ENCODE data around the gene LYPLAL1. TPM values are rescaled to one million over a fixed set of nuclear protein-coding genes. Genes with fewer than 3 reads are reported as not detected.

The LYPLAL1 gene
- polyA plus RNA-seq, 1 of the 3 experiments (the other 2 are of a cell fraction) = 11.2 TPM

DNA sequence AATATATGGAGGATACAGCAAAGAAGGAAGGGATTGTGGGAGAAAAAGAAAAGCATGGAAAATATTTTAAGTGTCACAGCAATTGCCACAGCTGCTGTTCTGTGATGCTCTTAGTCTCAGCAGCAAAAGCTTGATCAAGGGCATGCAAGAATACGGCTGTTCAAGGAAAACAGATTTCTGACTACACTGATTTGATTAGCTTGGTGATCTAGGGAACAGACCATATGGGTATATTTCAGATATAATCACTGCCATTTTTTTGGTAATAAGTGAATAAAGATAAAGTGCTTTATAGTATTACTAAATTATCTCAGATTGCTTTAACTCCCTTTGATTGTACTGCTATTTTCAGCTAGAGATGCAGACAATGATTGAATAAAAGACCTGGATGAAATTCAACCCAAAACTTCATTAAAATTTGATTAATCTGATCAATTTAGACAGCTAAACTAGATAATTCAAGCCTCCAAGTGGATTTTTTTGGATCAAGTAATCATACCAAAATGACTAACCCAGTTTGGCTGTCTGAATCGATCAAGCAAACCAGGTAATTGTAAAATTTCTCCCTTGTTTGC lies 33.3 kb upstream of the LYPLAL1 start:
- peaks cover 0 to 10% of the 10 kb centered on the region in 2 experiments; a peak in 2 of 4 replicates for H3K4me1 ChIP-seq (ENCODE audit: control insufficient read depth in 1 of 2, insufficient read depth in 2 of 2, low read depth in 1 of 2, low read length in 1 of 2)
- H4K20me1 ChIP-seq (ENCODE audit: insufficient read depth) = no peaks in the 10 kb centered on the region
- POLR2A ChIA-PET = no interaction called here
- no peaks in the 10 kb centered on the region for H3K79me2 ChIP-seq (ENCODE audit: insufficient read depth)
- 13% methylated on average over 2 of the region's 2 CpGs for WGBS (ENCODE audit: low lambda C conversion rate)
- CTCF ChIA-PET = interaction anchor here (0.5 to 1.6 kb wide), 3 partner anchors 9 to 277 kb away, joined by 3 to 7 read pairs (median 3); no protein-coding TSS in a partner anchor
- no peaks in the 10 kb centered on the region for H3K36me3 ChIP-seq (replicated peaks in 1 of 2; ENCODE audit: control insufficient read depth in 1 of 2, insufficient read depth in 2 of 2, low read length in 1 of 2)
- H3F3A ChIP-seq (replicated peaks; ENCODE audit: insufficient read depth) = peaks cover 8% of the 10 kb centered on the region
- peak; percentile 64; the same call in 1 of the 2 replicates for TF ChIP-seq MXI1 (IDR thresholded peaks at IDR 0.05; ENCODE audit: low read depth, low read length)
- no peak for TF ChIP-seq NRF1 (IDR thresholded peaks at IDR 0.05; ENCODE audit: low read depth, low read length)
- TF ChIP-seq TEAD4 (IDR thresholded peaks at IDR 0.05; ENCODE audit: borderline replicate concordance, insufficient read depth) = 0 out of 2 replicates have a peak, but pooled peaks have one; percentile 17
- peak; percentile 97 for TF ChIP-seq RCOR1 (IDR thresholded peaks at IDR 0.05; ENCODE audit: low read length)
- TF ChIP-seq TCF12 (IDR thresholded peaks at IDR 0.05) = peak; percentile 41; the same call in 1 of the 2 replicates
- TF ChIP-seq RAD21 (IDR thresholded peaks at IDR 0.05; ENCODE audit: low read length) = peak; percentile 18; the same call in 1 of the 2 replicates
- TF ChIP-seq EP300 (IDR thresholded peaks at IDR 0.05; ENCODE audit: borderline replicate concordance in 1 of 2, low read depth in 1 of 2, low read length in 1 of 2) = peak in 1 of 2 experiments; percentile 74; a peak in 2 of 4 replicates
- no peak for TF ChIP-seq GABPA (IDR thresholded peaks at IDR 0.05; ENCODE audit: low read depth)
- TF ChIP-seq NFIC (IDR thresholded peaks at IDR 0.05; ENCODE audit: borderline replicate concordance) = peak; percentile 12; the same call in 1 of the 2 replicates
- no peak for TF ChIP-seq SIN3A (IDR thresholded peaks at IDR 0.05; ENCODE audit: borderline replicate concordance, low read depth, low read length)
- peak; percentile 93 for TF ChIP-seq GATA2 (CRISPR knock-in tag; IDR thresholded peaks at IDR 0.05)
- peak; percentile 62 for TF ChIP-seq CHD2 (IDR thresholded peaks at IDR 0.05; ENCODE audit: low read length, partially characterized antibody)
- DNase-seq = peak; percentile 21
- H3K27me3 ChIP-seq (ENCODE audit: insufficient read depth) = no peaks in the 10 kb centered on the region
- no peak overlapping the region for H2AFZ ChIP-seq (ENCODE audit: low read depth)
- peaks cover 10% of the 10 kb centered on the region; the same call in 1 of the 2 replicates for H3K9me3 ChIP-seq
- no peak overlapping the region for H3K4me2 ChIP-seq
- H3K9me2 ChIP-seq = no peaks in the 10 kb centered on the region
- peak overlapping the region in 1 of 2 experiments; percentile 6; a peak in 1 of 4 replicates for H3K27ac ChIP-seq (ENCODE audit: low read depth in 2 of 2, low read length in 1 of 2)
- no peak overlapping the region for H3K4me3 ChIP-seq (ENCODE audit: low read depth in 2 of 2, low read length in 1 of 2)
- no peak overlapping the region for H3K9ac ChIP-seq

DNA sequence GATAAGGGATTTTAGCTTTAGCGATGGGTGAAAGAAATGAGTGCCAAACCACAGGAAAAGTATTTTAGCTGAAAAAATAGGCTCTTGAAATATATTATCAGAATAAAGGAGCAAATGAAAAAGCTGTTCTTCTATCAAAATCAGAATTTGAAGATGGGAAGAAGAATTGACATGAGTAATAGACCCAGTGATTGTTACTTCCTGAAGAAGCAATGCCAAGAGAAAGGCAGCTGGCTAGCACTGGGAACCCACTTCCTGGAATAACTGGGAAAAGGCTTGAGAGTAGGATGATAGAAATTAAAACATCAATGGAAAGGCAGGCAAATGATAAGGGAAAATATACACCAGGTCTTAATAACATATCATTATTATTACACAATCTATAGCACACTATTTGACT lies 29.9 kb upstream of the LYPLAL1 start:
- H3K9ac ChIP-seq = no peak overlapping the region
- no peak overlapping the region for H3K4me3 ChIP-seq (ENCODE audit: low read depth in 2 of 2, low read length in 1 of 2)
- H3K4me2 ChIP-seq = no peak overlapping the region
- no peaks in the 10 kb centered on the region for H3K9me2 ChIP-seq
- H4K20me1 ChIP-seq (ENCODE audit: insufficient read depth) = no peaks in the 10 kb centered on the region
- no peak for TF ChIP-seq YY1 (IDR thresholded peaks at IDR 0.05; ENCODE audit: low read depth)
- TF ChIP-seq TCF12 (IDR thresholded peaks at IDR 0.05) = peak; percentile 11; the same call in 1 of the 2 replicates
- TF ChIP-seq ELF1 (IDR thresholded peaks at IDR 0.05) = 0 out of 2 replicates have a peak, but pooled peaks have one; percentile 25
- TF ChIP-seq, protein P1, sequence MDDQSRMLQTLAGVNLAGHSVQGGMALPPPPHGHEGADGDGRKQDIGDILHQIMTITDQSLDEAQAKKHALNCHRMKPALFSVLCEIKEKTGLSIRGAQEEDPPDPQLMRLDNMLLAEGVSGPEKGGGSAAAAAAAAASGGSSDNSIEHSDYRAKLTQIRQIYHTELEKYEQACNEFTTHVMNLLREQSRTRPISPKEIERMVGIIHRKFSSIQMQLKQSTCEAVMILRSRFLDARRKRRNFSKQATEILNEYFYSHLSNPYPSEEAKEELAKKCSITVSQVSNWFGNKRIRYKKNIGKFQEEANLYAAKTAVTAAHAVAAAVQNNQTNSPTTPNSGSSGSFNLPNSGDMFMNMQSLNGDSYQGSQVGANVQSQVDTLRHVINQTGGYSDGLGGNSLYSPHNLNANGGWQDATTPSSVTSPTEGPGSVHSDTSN (IDR thresholded peaks at IDR 0.05) = peak; percentile 36; the same call in 1 of the 2 replicates
- TF ChIP-seq NFIC (IDR thresholded peaks at IDR 0.05; ENCODE audit: borderline replicate concordance) = peak; percentile 23; the same call in 1 of the 2 replicates
- no peak overlapping the region for H2AFZ ChIP-seq (ENCODE audit: low read depth)
- H3K36me3 ChIP-seq (replicated peaks in 1 of 2; ENCODE audit: control insufficient read depth in 1 of 2, insufficient read depth in 2 of 2, low read length in 1 of 2) = no peaks in the 10 kb centered on the region
- H3K79me2 ChIP-seq (ENCODE audit: insufficient read depth) = no peaks in the 10 kb centered on the region
- 97% methylated on average over 1 of the region's 1 CpG for WGBS (ENCODE audit: low lambda C conversion rate)
- no peak for DNase-seq
- H3K27ac ChIP-seq (ENCODE audit: low read depth in 2 of 2, low read length in 1 of 2) = no peak overlapping the region
- peaks cover 0 to 12% of the 10 kb centered on the region in 2 experiments; a peak in 2 of 4 replicates for H3K4me1 ChIP-seq (ENCODE audit: control insufficient read depth in 1 of 2, insufficient read depth in 2 of 2, low read depth in 1 of 2, low read length in 1 of 2)
- H3K9me3 ChIP-seq = no peaks in the 10 kb centered on the region
- H3K27me3 ChIP-seq (ENCODE audit: insufficient read depth) = no peaks in the 10 kb centered on the region
- ChIA-PET CTCF (interaction anchor here (1.1 to 1.5 kb wide), 3 partner anchors 10 to 242 kb away, joined by 3 to 4 read pairs (median 3); no protein-coding TSS in a partner anchor), POLR2A (no interaction called here)
- peaks cover 8% of the 10 kb centered on the region for H3F3A ChIP-seq (replicated peaks; ENCODE audit: insufficient read depth)
